Myocyte (in vitro differentiated cells): ENCODE data around the gene ACVR2A. TPM values are rescaled to one million over a fixed set of nuclear protein-coding genes. Genes with fewer than 3 reads are reported as not detected.

Experiments
- DNase-seq: peaks from one replicate; pipeline ENCODE4 v3.0.0-alpha.2; 2012; ENCODE audit warnings: low read depth
- total RNA-seq: library from RNA; depleted of rRNA; stranded (reverse); fragments of >200 nt; gene quantifications from 2 replicates; pipeline ENCODE4 v1.2.3, GENCODE V29; 2014

The ACVR2A gene
- total RNA-seq, 1 donor from 2014 or later, result 13.3 TPM

GRCh38 chr2:147854557-147855134 is 9.8 kb downstream of the ACVR2A start:
- DNase-seq, result no peak

DNA sequence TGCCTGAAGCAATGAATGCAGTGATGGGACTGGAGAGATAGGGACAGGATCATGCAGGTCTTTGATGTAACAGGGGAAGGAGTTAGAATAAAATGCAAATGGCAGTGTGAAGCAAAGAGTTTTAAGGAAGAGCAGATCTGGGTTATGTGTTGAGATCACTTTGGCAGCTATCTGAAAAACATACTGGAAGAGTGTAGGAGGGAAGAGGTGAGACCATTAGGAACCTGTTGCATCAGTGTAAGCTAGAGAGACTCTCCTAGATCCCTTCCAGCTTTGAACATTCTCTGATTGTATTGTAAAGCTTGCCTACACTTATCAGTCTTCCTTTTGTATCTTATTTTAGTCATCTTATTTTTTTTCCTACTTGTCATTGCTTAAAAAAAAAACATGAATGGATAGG is 10.5 kb downstream of the ACVR2A start:
- no peak for DNase-seq

- DNase-seq, result no peak
These were observed 11.1 kb downstream of the ACVR2A start for GRCh38 chr2:147855977-147856376.

DNA sequence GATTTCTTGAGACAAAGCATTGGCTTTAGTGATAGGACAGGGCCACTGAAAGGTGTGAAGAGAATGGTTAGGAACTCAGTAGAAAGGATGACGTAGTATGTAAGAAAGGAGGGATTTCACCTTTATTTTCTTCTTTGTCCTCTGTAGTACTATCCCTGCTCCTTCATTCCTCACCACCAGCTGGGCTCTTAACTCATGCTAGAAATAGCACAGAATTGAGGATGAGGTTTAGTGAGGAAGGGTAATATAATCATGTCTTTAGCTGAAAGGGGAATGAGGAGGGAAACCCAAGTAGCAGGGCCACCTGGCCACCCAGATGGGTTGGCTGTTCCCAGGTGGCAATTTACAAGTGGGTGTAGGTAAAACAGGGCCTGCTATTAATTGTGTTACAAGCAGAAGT is 15.2 kb downstream of the ACVR2A start:
- DNase-seq, result peak; percentile 17

DNA sequence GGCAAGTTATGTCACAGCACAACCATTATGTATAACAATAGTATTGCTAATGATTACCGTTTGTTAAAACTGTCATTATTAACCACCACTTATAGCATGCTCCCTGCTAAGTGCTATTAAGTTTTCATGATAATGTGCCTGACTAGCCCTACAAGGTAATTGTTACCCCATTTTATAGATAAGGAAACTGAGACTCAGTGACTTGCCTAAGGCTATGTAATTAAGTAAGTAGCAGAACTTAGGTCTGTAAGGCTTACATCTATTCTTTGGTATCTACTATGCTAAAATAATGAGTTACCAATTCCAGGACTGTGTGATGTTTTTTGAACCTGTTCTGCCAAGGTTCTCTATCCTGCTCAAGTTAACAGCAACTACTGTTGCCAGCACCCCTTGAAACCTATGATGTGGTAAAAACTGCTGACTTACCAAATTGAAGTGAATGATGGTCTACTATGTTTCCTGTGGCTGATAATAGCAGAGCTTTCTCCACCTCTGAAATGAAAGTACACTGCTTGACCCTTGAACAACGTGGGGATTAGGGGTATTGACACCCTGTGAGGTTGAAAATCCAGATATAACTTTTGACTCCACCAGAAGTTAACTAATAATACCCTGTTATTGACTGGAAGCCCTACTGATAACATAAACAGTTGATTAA is 18.2 kb downstream of the ACVR2A start:
- DNase-seq, result no peak

- no peak for DNase-seq
These were observed 19.0 kb downstream of the ACVR2A start for GRCh38 chr2:147863835-147864234.

DNA sequence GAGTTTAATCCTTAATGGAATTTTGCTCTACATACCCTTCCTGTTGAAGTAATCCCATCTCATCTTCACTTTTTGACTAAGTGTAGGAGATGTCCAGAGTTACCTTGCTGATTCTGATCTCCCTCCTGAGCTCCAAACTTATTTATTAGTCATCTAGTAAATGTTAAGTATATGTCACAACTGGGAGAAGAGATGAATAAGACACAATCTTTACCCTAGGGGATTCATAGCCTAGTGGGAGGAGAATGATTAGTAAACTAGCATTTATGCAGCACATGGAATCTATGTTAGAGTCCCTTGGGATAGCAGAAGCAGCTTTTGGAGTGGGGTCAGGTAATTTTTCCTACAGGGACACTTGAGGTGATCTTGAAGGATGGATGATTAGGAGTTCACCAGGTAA is 20.7 kb downstream of the ACVR2A start:
- DNase-seq, result no peak

DNA sequence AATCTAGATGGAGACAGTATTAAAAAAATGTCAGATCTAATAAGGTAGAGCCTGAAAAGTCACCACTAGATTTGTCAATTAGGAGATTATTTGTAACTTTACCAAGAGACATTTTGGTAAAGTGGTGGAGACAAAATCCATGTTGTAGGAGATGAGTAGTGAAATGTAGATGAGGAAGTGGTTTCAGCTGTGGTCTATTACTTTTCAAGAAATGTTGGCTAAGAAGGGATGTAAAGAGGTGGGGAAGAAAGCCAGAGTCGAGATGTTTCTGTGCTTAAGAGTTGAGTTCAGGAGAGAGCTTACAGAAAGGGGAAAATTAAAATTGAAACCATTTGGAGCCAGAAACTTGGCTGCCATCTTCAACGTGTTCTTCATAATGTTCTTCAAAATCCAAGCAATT is 22.2 kb downstream of the ACVR2A start:
- no peak for DNase-seq

GRCh38 chr2:147869934-147870333 is 25.1 kb downstream of the ACVR2A start:
- DNase-seq, result no peak

DNA sequence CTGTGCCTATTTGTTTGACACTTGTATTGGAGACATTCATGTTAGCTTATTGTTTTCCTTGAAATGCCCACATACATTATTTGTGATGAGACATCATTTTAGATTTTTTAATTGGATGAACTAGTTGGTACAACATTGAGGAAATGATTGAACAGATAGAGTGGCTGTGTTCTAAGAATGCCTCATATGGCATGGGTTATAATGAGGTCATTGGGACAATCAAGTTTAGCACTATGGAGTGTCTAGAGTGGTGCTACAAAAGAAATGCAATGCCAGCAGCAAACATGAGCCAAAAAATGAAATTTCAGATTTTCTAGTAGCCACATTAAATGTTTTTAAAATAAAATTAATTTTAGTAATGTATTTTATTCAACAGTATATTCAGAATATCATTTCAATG is 28.1 kb downstream of the ACVR2A start:
- DNase-seq, result no peak

GRCh38 chr2:147873859-147874483 is 29.1 kb downstream of the ACVR2A start:
- no peak for DNase-seq

DNA sequence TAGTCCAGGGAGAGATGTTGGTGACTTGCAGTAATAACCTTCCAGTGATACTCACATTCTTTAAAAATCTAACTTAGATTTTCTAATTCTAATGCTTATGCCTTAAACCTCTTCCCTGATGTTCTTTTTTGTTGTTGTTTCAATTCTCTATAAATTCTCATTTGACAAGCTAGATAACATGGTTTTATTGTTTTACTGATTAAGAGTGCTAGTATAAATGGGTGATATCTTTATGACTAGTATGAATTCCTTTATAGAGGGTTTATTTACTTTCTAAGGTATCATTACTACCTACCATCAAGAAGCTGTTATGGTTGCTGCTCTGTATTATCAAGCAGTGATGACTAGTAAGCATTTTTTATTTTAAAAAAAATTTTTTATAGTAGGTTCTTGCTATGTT is 35.0 kb downstream of the ACVR2A start:
- DNase-seq, result no peak

DNA sequence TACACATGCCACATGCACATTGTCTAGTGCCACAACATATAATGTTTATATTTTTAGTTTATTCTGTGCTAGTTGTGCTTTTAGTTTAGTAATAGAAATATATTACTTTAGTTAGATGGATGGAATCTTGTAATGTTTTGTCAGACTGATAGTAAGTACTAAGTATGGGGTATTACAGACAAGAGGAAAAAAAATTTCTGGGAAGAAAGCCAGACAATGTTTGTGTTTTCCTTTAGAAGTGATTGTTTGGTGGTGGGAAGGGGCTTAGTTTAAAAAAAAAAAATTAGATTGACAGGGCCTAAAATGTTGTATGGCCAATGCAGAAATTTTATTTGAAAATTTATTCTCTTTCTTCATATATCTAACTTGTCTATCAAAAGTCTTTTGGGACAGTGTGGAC is 37.8 kb downstream of the ACVR2A start:
- DNase-seq, result no peak

- DNase-seq, result no peak
These were observed 40.0 kb downstream of the ACVR2A start for GRCh38 chr2:147884830-147885229.

- DNase-seq, result no peak
These were observed 41.3 kb downstream of the ACVR2A start for GRCh38 chr2:147886136-147886535.

DNA sequence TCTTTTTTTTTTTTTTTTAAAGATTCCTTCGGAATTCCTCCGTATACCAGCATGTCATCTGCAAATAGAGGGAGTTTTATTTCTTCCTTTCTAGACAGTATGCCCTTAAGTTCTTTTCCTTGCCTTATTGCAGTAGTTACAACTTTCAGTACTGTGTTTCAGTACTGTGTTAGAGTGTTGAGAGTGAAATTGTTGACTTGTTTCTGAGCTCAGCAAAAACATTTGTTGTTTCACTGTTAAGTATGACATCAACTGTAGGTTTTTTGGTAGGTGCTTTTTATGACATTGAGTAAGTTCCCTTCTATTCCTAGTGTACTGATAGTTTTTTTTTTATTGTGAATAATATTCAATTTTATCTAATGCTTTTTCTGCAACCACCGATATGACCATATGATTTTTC is 43.9 kb downstream of the ACVR2A start:
- no peak for DNase-seq

GRCh38 chr2:147904051-147904450 is 59.2 kb downstream of the ACVR2A start:
- DNase-seq, result no peak

DNA sequence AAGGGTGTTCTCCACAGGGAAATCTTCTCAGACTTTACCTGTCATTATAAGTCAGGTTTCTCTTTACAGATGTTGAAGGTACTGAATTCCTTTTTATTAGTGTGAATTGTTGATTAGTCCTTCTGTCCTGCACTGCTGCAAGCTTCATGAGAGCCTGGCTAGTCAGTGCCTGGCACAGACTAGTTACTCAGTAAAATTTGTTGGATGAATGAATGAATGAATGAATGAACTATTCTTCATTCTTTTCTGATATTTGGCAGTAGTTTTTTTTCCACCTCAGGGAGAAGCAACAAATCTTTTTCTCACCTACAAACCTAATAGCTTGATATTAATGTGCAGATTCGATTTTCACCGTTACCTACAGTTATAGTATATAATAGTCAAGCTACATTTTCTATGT is 64.3 kb downstream of the ACVR2A start:
- no peak for DNase-seq

- DNase-seq, result peak; percentile 73
These were observed 66.2 kb downstream of the ACVR2A start for GRCh38 chr2:147910990-147911473.

GRCh38 chr2:147913701-147914480 is 69.1 kb downstream of the ACVR2A start:
- DNase-seq, result no peak

DNA sequence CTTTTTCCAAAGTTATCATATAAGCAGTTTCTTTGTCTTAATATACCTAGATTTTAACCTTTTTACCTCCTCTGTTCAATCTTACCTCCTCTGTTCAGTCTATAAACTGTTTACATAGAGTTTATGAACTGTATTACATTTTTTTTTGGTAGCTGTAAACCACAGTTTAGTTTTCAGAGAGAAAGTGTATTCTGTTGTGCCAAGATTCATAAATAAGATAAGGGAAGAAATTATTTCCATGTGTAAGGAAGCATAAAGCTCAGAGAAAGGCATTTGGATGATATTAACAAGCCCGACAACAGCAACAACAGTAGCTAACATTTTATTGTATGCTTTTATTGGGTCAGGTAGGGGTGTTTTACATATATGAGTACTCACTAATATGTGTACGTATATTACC is 71.2 kb downstream of the ACVR2A start:
- DNase-seq, result no peak

DNA sequence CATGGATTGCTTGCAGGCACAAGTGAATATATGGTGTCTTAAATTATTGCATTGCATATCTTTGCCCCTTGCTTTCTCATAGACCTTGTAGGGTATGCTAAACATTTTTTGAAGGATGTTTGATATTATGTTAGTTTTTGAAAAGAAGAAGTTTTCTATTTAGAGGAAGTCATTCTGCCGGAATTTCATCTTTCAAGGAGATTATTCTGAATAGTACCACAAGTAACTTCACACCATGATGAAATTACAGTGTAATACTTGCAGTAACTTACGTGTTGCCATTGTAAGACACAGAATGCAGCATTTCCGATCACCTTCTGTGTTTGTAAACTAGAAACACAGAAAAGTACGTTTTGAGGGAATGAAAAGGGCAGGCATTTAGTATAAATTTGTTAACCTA is 71.9 kb downstream of the ACVR2A start:
- DNase-seq, result no peak
